CD4-positive, alpha-beta memory T cell (primary cell): ENCODE results near the gene FBXW9. TPM values are rescaled to one million over a fixed set of nuclear protein-coding genes. Genes with fewer than 3 reads are reported as not detected.
"Not testable (repeated sequence)": the region's sequence is repeated elsewhere in the genome, so short reads cannot be mapped to it uniquely, and the experiment has no call there.

Experiments
- CTCF ChIA-PET: fragments of 350-600 bp; sonication (Branson Sonifier 250); formaldehyde crosslinking; loops from one replicate; lab custom pipeline; 2021; ENCODE audit warnings: inconsistent platforms; ENCODE audit not compliant: partially characterized antibody; lab: Charles Lee
- POLR2A ChIA-PET: fragments of 350-600 bp; sonication (Branson Sonifier 250); formaldehyde crosslinking; loops from one replicate; lab custom pipeline; 2021; ENCODE audit not compliant: partially characterized antibody; lab: Charles Lee
- DNase-seq, 5 donors: peaks; one replicate each; pipeline versions ENCODE4 v3.0.0 to v3.0.0-alpha.2; 2020 to 2022; ENCODE audit warnings: mixed read lengths in 1 of 5
- H3K27ac ChIP-seq: one replicate; pipeline ENCODE4 v1.7.0; 2013; ENCODE audit warnings: low read depth, low read length
- H3K27me3 ChIP-seq: 2 replicates; pipeline ENCODE4 v1.7.0; 2013; ENCODE audit warnings: mild to moderate bottlenecking, low read length, moderate library complexity; ENCODE audit not compliant: insufficient read depth
- H3K36me3 ChIP-seq: 2 replicates; pipeline ENCODE4 v1.7.0; 2013; ENCODE audit warnings: mild to moderate bottlenecking, low read length, moderate library complexity; ENCODE audit not compliant: insufficient read depth
- H3K4me1 ChIP-seq: 2 replicates; pipeline ENCODE4 v1.7.0; 2013; ENCODE audit warnings: mild to moderate bottlenecking, low read length, moderate library complexity; ENCODE audit not compliant: insufficient read depth
- H3K4me3 ChIP-seq, 2 donors: one replicate each; pipeline ENCODE4 v1.7.0; 2013; ENCODE audit warnings: low read length in 2 of 2, mild to moderate bottlenecking in 1 of 2
- H3K9me3 ChIP-seq, 2 donors: one replicate each; pipeline ENCODE4 v1.7.0; 2013; ENCODE audit warnings: low read length in 2 of 2, control low read depth in 1 of 2; ENCODE audit not compliant: control insufficient read depth in 1 of 2
- H3K27ac Mint-ChIP-seq, 7 donors: one replicate each; pipeline ENCODE4 v1.8.0; 2020 to 2021; ENCODE audit warnings: mixed read lengths in 7 of 7, mild to moderate bottlenecking in 6 of 7, inconsistent platforms in 3 of 7, moderate library complexity in 3 of 7
- H3K27me3 Mint-ChIP-seq, 2 donors: one replicate each; pipeline ENCODE4 v1.8.0; 2020 to 2021; ENCODE audit warnings: mixed read lengths in 2 of 2
- H3K36me3 Mint-ChIP-seq, 2 donors: one replicate each; pipeline ENCODE4 v1.8.0; 2020 to 2021; ENCODE audit warnings: mixed read lengths in 2 of 2, inconsistent platforms in 1 of 2, mild to moderate bottlenecking in 1 of 2
- H3K4me1 Mint-ChIP-seq, 4 donors: one replicate each; pipeline ENCODE4 v1.8.0; 2020 to 2021; ENCODE audit warnings: mixed read lengths in 4 of 4, mild to moderate bottlenecking in 1 of 4
- H3K4me3 Mint-ChIP-seq, 8 donors: one replicate each; pipeline ENCODE4 v1.8.0; 2020 to 2021; ENCODE audit warnings: mixed read lengths in 8 of 8, mild to moderate bottlenecking in 7 of 8, moderate library complexity in 6 of 8, inconsistent platforms in 3 of 8
- H3K9me3 Mint-ChIP-seq, 8 donors: one replicate each; pipeline ENCODE4 v1.8.0; 2020 to 2021; ENCODE audit warnings: mixed read lengths in 8 of 8, mild to moderate bottlenecking in 5 of 8, inconsistent platforms in 3 of 8, moderate library complexity in 1 of 8
- intact Hi-C: fragments of 100-400 bp; cut with micrococcal nuclease; formaldehyde crosslinking; loops from one replicate; pipeline ENCODE4 v1.15.1; 2023
- polyA plus RNA-seq, 2 donors: library from polyadenylated mRNA; unstranded; fragments of 300-500 nt; fragmentation: Illumina TruSeq; gene quantifications; one replicate each; pipeline ENCODE4 v1.2.3, GENCODE V29; 2021
- total RNA-seq, 2 experiments: library from RNA; stranded (reverse); gene quantifications; one replicate each; pipeline ENCODE4 v1.2.3, GENCODE V29; 2021

Gene FBXW9
- total and polyA plus RNA-seq, 4 experiments from 2014 or later = 4.5 to 8.1 (median 4.9) TPM

- H3K27ac Mint-ChIP-seq = no peak within 1 kb of the TSS
- Histone ChIP-seq H3K27ac (no peak within 1 kb of the TSS), H3K9me3 (no peaks in the 10 kb centered on the region), H3K4me1 (no peaks in the 10 kb centered on the region), H3K4me3 (no peak within 1 kb of the TSS), H3K27me3 (no peaks in the 10 kb centered on the region), H3K36me3 (no peaks in the 10 kb centered on the region)
- H3K27me3 Mint-ChIP-seq = no peaks in the 10 kb centered on the region
- intact Hi-C loops = no loop called here
- no peak within 1 kb of the TSS for H3K4me3 Mint-ChIP-seq
- CTCF ChIA-PET = no interaction called here
- DNase-seq = no peak
- POLR2A ChIA-PET = interaction anchor here (0.7 kb wide), 1 partner anchor 8 kb away, joined by 3 read pairs; the partner anchor contains the start of gene FBXW9
- H3K9me3 Mint-ChIP-seq = no peaks in the 10 kb centered on the region
- peaks cover 0 to 4% (median 0%) of the 10 kb centered on the region in 4 donors for H3K4me1 Mint-ChIP-seq
- peaks cover 0 to 1% of the 10 kb centered on the region in 2 donors for H3K36me3 Mint-ChIP-seq
Measured at GRCh38 chr19:12687496-12688196, 8.8 kb downstream of the FBXW9 start, which contains the start of gene GNG14. GNG14 (plus strand) TSS chr19:12687998; CDS start chr19:12688049, 51 bp downstream.

- H3K36me3 Mint-ChIP-seq = peaks cover 5 to 9% of the 10 kb centered on the region in 2 donors
- Histone ChIP-seq H3K36me3 (no peaks in the 10 kb centered on the region), H3K4me1 (peaks cover 2% of the 10 kb centered on the region), H3K27ac (no peak overlapping the region), H3K9me3 (no peaks in the 10 kb centered on the region), H3K4me3 (no peak overlapping the region), H3K27me3 (no peaks in the 10 kb centered on the region)
- intact Hi-C loops = no loop called here
- no peak overlapping the region for H3K4me3 Mint-ChIP-seq
- DNase-seq = no peak
- peak overlapping the region in 1 of 7 donors; percentile 38 for H3K27ac Mint-ChIP-seq
- H3K27me3 Mint-ChIP-seq = no peaks in the 10 kb centered on the region
- CTCF ChIA-PET = interaction anchor here (0.6 to 1.8 kb wide), 6 partner anchors 9 to 509 kb away, joined by 3 to 9 read pairs (median 3); no protein-coding TSS in a partner anchor
- peaks cover 4 to 14% (median 7%) of the 10 kb centered on the region in 4 donors for H3K4me1 Mint-ChIP-seq
- no peaks in the 10 kb centered on the region for H3K9me3 Mint-ChIP-seq
- POLR2A ChIA-PET = interaction anchor here (1.3 to 2.0 kb wide), 2 partner anchors 10 to 36 kb away, joined by 3 to 6 read pairs; partner anchors contain the start of gene FBXW9
Measured at GRCh38 chr19:12685831-12686230, 10.6 kb downstream of the FBXW9 start.

GRCh38 chr19:12681074-12681987, 15.1 kb downstream of the FBXW9 start, which contains the start of gene DHPS:
DHPS (minus strand) TSS chr19:12681880; CDS start chr19:12681766, 114 bp downstream.
- intact Hi-C loops = loop anchor here (1.0 to 5.0 kb wide), 6 partner anchors 12 to 69 kb away; partner anchors contain the start of genes FBXW9, GET3, TNPO2 and ZNF490
- Histone ChIP-seq H3K4me1 (peaks cover 21% of the 10 kb centered on the region), H3K36me3 (peaks cover 33% of the 10 kb centered on the region), H3K27me3 (no peaks in the 10 kb centered on the region), H3K27ac (peak within 1 kb of the TSS; percentile 98), H3K9me3 (no peaks in the 10 kb centered on the region), H3K4me3 (peak within 1 kb of the TSS; percentile 73 to 98)
- Mint-ChIP-seq H3K27ac (peak within 1 kb of the TSS; percentile 83 to 99 (median 97)), H3K4me1 (peaks cover 11 to 35% (median 25%) of the 10 kb centered on the region in 4 donors), H3K27me3 (no peaks in the 10 kb centered on the region), H3K4me3 (peak within 1 kb of the TSS; percentile 90 to 99 (median 98)), H3K9me3 (no peaks in the 10 kb centered on the region), H3K36me3 (peaks cover 23 to 38% of the 10 kb centered on the region in 2 donors)
- DNase-seq = peak; percentile 90 to 96 (median 94)
- POLR2A ChIA-PET = interaction anchor here (0.7 to 3.4 kb wide), 26 partner anchors 9 to 757 kb away, joined by 3 to 35 read pairs (median 4); partner anchors contain the start of genes FBXW9, GET3, JUNB and MAN2B1
- CTCF ChIA-PET = interaction anchor here (0.7 to 1.8 kb wide), 9 partner anchors 9 to 1897 kb away, joined by 3 to 7 read pairs (median 4); partner anchors contain the start of genes MAN2B1, WDR83, ZNF490 and ZNF791

- POLR2A ChIA-PET = interaction anchor here (0.7 to 3.4 kb wide), 8 partner anchors 11 to 112 kb away, joined by 3 to 35 read pairs (median 4); partner anchors contain the start of genes FBXW9, JUNB, MAN2B1 and ZNF490
- H3K27me3 Mint-ChIP-seq = no peaks in the 10 kb centered on the region
- H3K27me3 ChIP-seq = no peaks in the 10 kb centered on the region
- peaks cover 24% of the 10 kb centered on the region for H3K4me1 ChIP-seq
- H3K4me3 Mint-ChIP-seq = peak overlapping the region; percentile 8 to 98 (median 56)
- H3K4me1 Mint-ChIP-seq = peaks cover 13 to 37% (median 27%) of the 10 kb centered on the region in 4 donors
- H3K36me3 Mint-ChIP-seq = peaks cover 25 to 48% of the 10 kb centered on the region in 2 donors
- intact Hi-C loops = loop anchor here (5.0 kb wide), 2 partner anchors 42 to 68 kb away; partner anchors contain the start of genes TNPO2, ZNF490 and ZNF791
- no peaks in the 10 kb centered on the region for H3K9me3 ChIP-seq
- H3K36me3 ChIP-seq = peaks cover 46% of the 10 kb centered on the region
- H3K9me3 Mint-ChIP-seq = no peaks in the 10 kb centered on the region
- no peak overlapping the region for H3K27ac ChIP-seq
- DNase-seq = no peak
- H3K4me3 ChIP-seq = no peak overlapping the region
- peak overlapping the region in 4 of 7 donors; percentile 48 to 68 (median 56) for H3K27ac Mint-ChIP-seq
- CTCF ChIA-PET = no interaction called here
Measured at GRCh38 chr19:12680034-12680433, 16.4 kb downstream of the FBXW9 start.

- H3K27ac Mint-ChIP-seq, DNase-seq, H3K27ac ChIP-seq, H3K4me3 ChIP-seq, H3K27me3 Mint-ChIP-seq, H3K4me3 Mint-ChIP-seq, H3K27me3 ChIP-seq, H3K9me3 Mint-ChIP-seq, H3K9me3 ChIP-seq, intact Hi-C loops: not testable (repeated sequence)
- Mint-ChIP-seq H3K36me3 (peaks cover 34 to 58% of the 10 kb centered on the region in 2 donors), H3K4me1 (peaks cover 15 to 38% (median 27%) of the 10 kb centered on the region in 4 donors)
- H3K4me1 ChIP-seq = peaks cover 24% of the 10 kb centered on the region
- ChIA-PET POLR2A (interaction anchor here (0.9 to 1.9 kb wide), 7 partner anchors 9 to 128 kb away, joined by 3 to 8 read pairs (median 3); a partner anchor contains a TSS), CTCF (interaction anchor here (0.6 to 3.0 kb wide), 8 partner anchors 38 to 169 kb away, joined by 3 to 15 read pairs (median 4); partner anchors contain the start of genes PRDX2, THSD8 and TRIR)
- H3K36me3 ChIP-seq = peaks cover 58% of the 10 kb centered on the region
Measured at GRCh38 chr19:12678039-12678438, 18.4 kb downstream of the FBXW9 start.

- Mint-ChIP-seq H3K27ac (peak overlapping the region in 4 of 7 donors; percentile 26 to 64 (median 56)), H3K36me3 (peaks cover 37 to 63% of the 10 kb centered on the region in 2 donors)
Measured at GRCh38 chr19:12676928-12677327, 19.5 kb downstream of the FBXW9 start.

More at GRCh38 chr19:12676928-12677327, 19.5 kb downstream of the FBXW9 start:
- H3K27ac ChIP-seq = no peak overlapping the region
- H3K27me3 Mint-ChIP-seq = no peaks in the 10 kb centered on the region
- peaks cover 65% of the 10 kb centered on the region for H3K36me3 ChIP-seq
- POLR2A ChIA-PET = interaction anchor here (0.6 to 2.0 kb wide), 9 partner anchors 8 to 81 kb away, joined by 3 to 9 read pairs (median 4); partner anchors contain the start of genes GET3 and MAN2B1
- no peaks in the 10 kb centered on the region for H3K9me3 Mint-ChIP-seq
- no peak for DNase-seq
- H3K9me3 ChIP-seq = no peaks in the 10 kb centered on the region
- peaks cover 24% of the 10 kb centered on the region for H3K4me1 ChIP-seq
- H3K4me1 Mint-ChIP-seq = peaks cover 17 to 42% (median 31%) of the 10 kb centered on the region in 4 donors
- intact Hi-C loops = loop anchor here (1.0 kb wide), 1 partner anchor 83 kb away; no protein-coding TSS in a partner anchor
- H3K4me3 ChIP-seq = no peak overlapping the region
- peak overlapping the region in 2 of 8 donors; percentile 12 to 72 for H3K4me3 Mint-ChIP-seq
- CTCF ChIA-PET = interaction anchor here (0.6 to 3.0 kb wide), 16 partner anchors 9 to 170 kb away, joined by 3 to 15 read pairs (median 4); partner anchors contain the start of gene TRIR
- no peaks in the 10 kb centered on the region for H3K27me3 ChIP-seq
